HG02763 (cell line): Measurements from ENCODE around the gene EDA2R.

Source experiments
- ATAC-seq: cut with Tn5 transposase; IDR thresholded peaks from one replicate; pipeline ENCODE4 v1.9.1; 2021; ENCODE audit warnings: mild to moderate bottlenecking, moderate library complexity; ENCODE audit not compliant: unreplicated experiment

Gene EDA2R

GRCh38 chrX:66638591-66639500 lies at the start of gene EDA2R:
TSS of gene EDA2R (minus strand) at chrX:66639078. CDS start at chrX:66616020, 23,058 bp downstream.
- ATAC-seq, result peak; percentile 94

GRCh38 chrX:66684196-66684595 lies 45.3 kb upstream of the EDA2R start:
- no peak for ATAC-seq

GRCh38 chrX:66680451-66680850 lies 41.6 kb upstream of the EDA2R start:
- ATAC-seq, result no peak

- no peak for ATAC-seq
Measured at GRCh38 chrX:66677430-66677829, 38.6 kb upstream of the EDA2R start.

- ATAC-seq, result no peak
Measured at GRCh38 chrX:66676990-66677389, 38.1 kb upstream of the EDA2R start.

- no peak for ATAC-seq
Measured at GRCh38 chrX:66676413-66676812, 37.5 kb upstream of the EDA2R start.

GRCh38 chrX:66675541-66675940 lies 36.7 kb upstream of the EDA2R start:
- ATAC-seq, result no peak

- ATAC-seq, result no peak
Measured at GRCh38 chrX:66674506-66674905, 35.6 kb upstream of the EDA2R start.

- ATAC-seq, result no peak
Measured at GRCh38 chrX:66672106-66672505, 33.2 kb upstream of the EDA2R start.

- no peak for ATAC-seq
Measured at GRCh38 chrX:66654411-66654810, 15.5 kb upstream of the EDA2R start.

- ATAC-seq, result no peak
Measured at GRCh38 chrX:66635360-66635759, 3.5 kb downstream of the EDA2R start.

- ATAC-seq, result no peak
Measured at GRCh38 chrX:66634272-66634671, 4.6 kb downstream of the EDA2R start.

GRCh38 chrX:66633541-66633940 lies 5.3 kb downstream of the EDA2R start:
- ATAC-seq, result no peak

GRCh38 chrX:66632981-66633380 lies 5.9 kb downstream of the EDA2R start:
- no peak for ATAC-seq

- ATAC-seq, result no peak
Measured at GRCh38 chrX:66632473-66632872, 6.4 kb downstream of the EDA2R start.

GRCh38 chrX:66625525-66625924 lies 13.4 kb downstream of the EDA2R start:
- ATAC-seq, result peak; percentile 72

- no peak for ATAC-seq
Measured at GRCh38 chrX:66622209-66622608, 16.7 kb downstream of the EDA2R start.

GRCh38 chrX:66616944-66617343 lies 21.9 kb downstream of the EDA2R start:
- ATAC-seq, result no peak

- no peak for ATAC-seq
Measured at GRCh38 chrX:66602381-66602938, 36.4 kb downstream of the EDA2R start.

GRCh38 chrX:66601522-66601921 lies 37.4 kb downstream of the EDA2R start:
- no peak for ATAC-seq

- ATAC-seq, result no peak
Measured at GRCh38 chrX:66579219-66579618, 59.7 kb downstream of the EDA2R start.

- ATAC-seq, result no peak
Measured at GRCh38 chrX:66553973-66554372, 84.9 kb downstream of the EDA2R start.
